NCI-H510A treated with DMSO at 0.1 percent for 48 hours (cell line): ENCODE data around the gene TLR1.
"Not testable (repeated sequence)": the region's sequence is repeated elsewhere in the genome, so short reads cannot be mapped to it uniquely, and the experiment has no call there.

Source experiments
- DNase-seq: peaks from one replicate; lab custom pipeline; 2025; lab: John Stamatoyannopoulos, UW

Gene TLR1

GRCh38 chr4:38774181-38774955, 30.2 kb downstream of the TLR1 start:
- no peak for DNase-seq

GRCh38 chr4:38770281-38770680, 34.3 kb downstream of the TLR1 start:
- DNase-seq: not testable (repeated sequence)

GRCh38 chr4:38769857-38770256, 34.7 kb downstream of the TLR1 start:
- DNase-seq: no peak

DNA sequence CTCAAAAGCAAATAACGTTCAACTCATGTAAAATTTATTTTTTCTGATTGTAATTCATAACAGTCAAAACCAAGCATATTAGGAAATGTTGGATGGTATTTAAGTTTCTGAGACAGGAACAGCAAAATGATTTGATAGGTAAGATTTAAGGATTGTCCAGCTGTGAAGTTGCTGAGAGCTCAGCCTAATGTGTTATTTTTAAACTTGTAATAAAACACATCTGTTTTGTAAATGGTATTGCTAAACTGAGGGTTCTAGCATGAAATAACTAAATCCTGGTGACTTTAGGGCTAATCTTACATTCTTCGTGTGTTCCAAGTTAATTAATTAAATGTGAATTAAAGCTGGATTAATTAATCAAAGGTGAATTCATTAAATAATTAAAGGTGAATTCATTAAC, 35.1 kb downstream of the TLR1 start:
- no peak for DNase-seq

DNA sequence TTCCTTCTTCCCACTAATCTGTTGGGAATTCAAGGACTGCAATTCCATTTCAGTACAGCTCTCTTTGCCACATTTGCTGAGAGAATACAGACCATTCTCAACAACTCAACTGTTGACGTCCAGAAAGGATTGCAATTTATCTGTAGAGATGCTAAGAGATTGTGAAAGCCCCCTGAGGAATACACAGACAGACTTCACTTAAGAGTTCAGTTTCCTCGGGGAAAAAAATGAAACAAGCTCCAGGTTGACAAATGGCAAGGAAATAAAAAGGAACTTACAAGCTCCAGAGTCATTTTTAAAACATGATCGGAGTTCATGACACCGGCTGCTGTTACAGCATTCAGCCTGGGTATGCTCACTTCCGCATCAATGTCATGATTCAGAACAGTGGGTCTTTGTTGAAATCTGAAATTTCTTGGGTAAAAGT, 35.6 kb downstream of the TLR1 start:
- DNase-seq: no peak

GRCh38 chr4:38766940-38767339, 37.7 kb downstream of the TLR1 start:
- not testable (repeated sequence) for DNase-seq

DNA sequence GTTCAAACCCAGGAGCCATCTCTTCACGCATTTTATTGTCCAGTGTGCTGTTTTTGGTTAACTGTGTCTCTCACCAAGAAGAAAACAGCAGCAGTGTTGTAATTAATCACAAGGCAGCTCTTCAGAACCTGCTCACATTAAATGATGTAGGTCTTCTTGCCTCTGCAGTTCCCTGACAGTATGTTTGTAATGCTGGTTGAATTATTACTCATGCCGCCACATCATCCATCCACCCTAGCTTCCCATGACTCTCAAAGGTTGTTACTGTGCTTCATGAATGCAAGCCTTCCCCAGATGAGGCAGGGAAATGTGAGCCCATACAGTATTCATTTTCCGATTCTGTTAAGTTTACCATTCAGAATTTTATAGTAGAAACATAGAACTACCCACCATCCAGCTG, 39.2 kb downstream of the TLR1 start:
- DNase-seq: no peak

DNA sequence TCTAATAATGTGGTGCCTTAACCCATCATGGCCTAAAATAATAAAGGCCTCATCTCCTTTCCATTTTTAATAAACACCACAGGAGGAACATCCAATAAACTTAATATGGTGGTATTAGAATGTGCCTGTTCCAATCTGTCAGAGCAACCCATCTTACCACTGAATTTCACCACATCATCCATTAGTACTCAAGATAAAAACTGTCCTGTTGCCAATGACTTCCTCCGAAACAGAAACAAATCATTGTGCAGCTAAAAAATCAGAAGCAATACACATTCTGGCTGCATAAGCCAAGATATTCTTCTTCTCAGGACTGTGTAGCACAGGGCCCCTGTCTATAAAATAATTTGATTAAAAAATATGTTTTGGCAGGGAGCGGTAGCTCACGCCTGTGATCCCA, 40.3 kb downstream of the TLR1 start:
- no peak for DNase-seq

GRCh38 chr4:38762560-38762959, 42.0 kb downstream of the TLR1 start:
- no peak for DNase-seq

- DNase-seq: no peak
These were observed 44.8 kb downstream of the TLR1 start for GRCh38 chr4:38759790-38760122.

GRCh38 chr4:38759113-38759789, 45.3 kb downstream of the TLR1 start:
- DNase-seq: peak; percentile 30

DNA sequence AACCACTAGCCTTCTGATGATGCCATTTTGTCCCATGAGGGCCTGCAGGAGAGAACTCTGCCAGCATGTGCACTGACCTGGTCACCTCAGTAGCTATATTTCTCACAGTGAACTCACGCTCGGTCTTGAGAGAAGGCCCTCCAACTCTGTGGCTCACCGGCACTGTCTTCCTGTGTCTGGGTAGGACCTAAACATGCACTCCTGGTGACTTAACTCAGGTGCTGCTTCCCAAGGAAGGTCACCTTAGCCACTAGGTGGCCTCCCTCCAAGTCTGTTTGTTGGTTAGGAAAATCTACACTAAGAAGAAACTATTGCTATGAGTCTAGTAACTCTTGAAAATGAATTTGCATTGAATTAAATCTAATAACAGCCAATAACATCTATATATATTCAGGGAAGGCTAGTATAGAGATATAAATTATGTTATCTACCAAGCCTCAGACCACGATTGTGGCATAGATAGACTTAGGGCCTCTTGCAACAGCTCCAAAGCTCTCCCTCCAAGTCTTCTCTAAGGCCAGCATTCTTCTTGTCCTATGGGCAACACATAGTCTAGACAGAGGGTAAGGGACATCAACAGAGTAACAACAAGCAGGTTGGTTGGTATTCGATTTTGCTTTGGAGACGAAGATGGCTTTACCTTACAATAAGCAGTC, 46.5 kb downstream of the TLR1 start:
- DNase-seq: no peak

DNA sequence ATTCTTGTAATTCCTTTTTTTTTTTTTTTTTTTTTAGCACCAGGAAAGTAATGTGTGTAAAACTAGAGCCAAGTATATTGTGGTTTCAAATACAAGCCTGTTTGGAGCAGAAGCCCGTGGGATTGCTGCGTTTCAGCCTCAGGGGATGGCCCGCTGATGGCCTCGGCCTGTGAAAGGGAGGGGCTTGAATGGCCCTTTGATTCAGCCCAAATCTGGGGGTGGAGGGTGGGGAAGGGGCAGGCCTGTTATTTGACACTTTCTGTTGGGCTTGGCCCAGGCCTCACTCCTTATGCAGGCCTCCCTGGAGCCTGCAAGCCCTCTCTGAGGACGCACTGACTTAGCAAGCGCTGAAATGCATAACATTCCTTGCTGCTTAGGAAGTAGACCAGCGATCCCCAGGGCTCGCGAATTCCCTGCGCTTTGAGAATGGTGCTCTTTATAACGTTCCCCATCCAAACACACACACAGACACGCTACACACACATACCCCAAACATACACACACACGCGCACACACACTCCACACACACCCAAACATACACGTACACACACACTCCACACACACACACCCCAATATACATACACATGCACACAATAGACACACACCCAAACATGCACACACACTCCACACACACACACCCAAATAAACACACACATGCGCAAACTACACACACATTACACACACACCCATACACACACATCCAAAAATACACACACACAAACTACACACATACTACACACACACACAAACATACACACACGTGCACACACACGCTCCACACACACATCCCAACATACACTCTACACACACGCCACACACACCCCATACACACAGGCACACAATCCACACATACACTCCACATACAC, 51.4 kb downstream of the TLR1 start:
- no peak for DNase-seq

DNA sequence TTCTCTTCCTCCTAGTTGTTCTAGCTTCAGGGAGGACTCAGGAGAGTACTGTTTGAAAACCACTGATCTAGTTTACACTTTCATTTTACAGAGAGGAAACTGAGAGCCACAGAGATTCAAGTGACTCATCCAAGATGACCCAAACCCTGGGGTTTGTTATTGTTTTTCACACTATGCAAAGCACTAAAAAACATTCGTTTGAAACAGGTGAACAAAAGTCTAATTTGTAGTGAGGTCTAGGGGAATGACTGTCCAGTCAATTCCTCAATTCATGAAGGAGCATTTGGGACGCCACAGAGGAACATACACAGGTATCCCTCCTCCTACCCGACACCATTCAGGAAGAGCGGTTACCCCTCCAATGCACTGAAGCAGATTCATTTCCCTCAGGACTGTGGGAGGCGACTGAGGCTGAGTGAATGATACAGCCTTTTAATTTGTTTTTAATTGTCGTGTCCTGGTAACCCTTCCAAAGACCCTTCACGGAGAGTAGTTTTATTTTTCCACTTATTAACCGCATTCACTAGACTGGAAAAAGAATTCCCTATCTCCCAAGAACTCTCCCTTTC, 52.1 kb downstream of the TLR1 start:
- no peak for DNase-seq

GRCh38 chr4:38751341-38752010, 53.1 kb downstream of the TLR1 start:
- DNase-seq: peak; percentile 43

DNA sequence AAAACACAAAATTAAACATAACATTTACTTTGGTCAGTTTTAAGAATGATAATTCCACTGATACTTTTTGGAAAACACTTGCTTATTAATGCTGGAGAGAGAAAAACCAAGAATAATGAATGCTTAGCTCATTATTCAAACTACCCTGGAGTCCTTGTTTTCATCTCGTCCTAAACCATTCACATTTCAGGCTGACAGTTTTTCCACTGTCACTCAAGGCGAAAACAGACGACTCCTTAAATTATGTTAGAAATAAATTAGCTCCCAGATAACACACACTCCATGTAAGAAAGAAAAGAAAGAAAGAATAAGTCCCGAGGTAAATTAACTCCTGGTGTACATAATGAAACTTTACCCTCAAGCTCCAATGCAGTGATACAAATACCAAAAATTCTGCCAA, 55.3 kb downstream of the TLR1 start:
- no peak for DNase-seq

DNA sequence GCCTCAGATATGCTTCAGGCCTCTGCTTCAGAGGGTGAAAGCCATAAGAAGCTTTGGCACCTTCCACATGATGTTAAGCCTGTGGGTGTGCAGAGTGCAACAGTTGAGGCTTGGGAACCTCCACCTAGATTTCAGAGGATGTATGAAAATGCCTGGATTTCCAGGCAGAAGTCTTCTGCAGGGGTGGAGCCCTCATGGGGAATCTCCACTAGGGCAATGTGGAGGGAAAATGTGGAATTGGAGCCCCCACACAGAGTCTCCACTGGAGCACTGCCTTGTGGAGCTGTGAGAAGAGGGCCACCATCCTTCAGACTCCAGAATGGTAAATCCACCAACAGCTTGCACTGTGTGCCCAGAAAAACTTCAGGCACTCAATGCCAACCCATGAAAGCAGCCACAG, 57.0 kb downstream of the TLR1 start:
- DNase-seq: no peak
